Colon (tissue), 2 donors: ENCODE results near the gene CATSPERZ.

ENCODE experiments used
- FAIRE-seq: peaks from 2 replicates; lab custom pipeline; 2012; peaks lifted over from hg19 to GRCh38; lab: Jason Lieb, UNC
- donor health status: control.
- donor health status: control.

CATSPERZ gene, protein sequence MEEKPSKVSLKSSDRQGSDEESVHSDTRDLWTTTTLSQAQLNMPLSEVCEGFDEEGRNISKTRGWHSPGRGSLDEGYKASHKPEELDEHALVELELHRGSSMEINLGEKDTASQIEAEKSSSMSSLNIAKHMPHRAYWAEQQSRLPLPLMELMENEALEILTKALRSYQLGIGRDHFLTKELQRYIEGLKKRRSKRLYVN

DNA sequence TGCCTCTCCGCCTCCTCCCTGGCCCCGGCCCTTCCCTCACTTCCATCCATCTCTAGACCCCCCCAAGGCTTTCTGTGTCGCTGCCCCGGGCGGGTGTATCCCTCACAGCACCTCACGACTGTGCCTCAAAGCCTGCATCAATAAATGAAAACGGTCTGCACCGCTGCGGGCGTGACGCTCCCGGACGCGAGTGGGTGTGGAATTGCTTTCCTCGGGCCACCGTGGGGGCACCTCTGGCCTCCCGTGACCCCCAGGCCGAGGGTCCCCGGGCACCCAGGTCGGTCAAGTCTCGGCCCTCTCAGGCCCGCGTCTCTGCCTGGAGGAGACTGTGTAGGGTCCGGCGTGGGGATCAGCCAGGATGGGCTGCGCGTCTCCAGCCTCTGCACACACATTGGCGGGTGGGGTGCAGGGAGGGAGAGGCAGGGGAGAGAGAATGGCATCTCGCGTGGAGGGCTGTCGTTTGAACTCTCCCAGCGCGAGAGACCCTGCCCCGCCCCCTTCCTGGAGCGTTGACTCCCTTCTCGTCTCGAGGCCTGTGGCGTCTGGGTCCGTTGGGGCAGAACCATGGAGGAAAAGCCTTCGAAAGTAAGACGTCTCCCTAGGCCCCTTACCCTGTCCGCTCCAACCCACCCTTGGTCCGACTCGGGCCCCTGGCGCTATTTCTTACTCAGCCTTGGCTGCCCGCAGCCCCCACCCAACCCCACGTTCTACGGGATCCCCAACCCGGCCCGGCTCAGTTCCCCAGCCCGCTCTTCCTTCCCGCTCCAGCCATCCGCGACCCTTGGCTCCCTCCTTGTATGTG lies at the start of gene CATSPERZ:
Gene CATSPERZ (plus strand): TSS at position 512 of the 802 bp plus-strand sequence. CDS start 53 bp downstream, at position 565.
- FAIRE-seq = no peak

DNA sequence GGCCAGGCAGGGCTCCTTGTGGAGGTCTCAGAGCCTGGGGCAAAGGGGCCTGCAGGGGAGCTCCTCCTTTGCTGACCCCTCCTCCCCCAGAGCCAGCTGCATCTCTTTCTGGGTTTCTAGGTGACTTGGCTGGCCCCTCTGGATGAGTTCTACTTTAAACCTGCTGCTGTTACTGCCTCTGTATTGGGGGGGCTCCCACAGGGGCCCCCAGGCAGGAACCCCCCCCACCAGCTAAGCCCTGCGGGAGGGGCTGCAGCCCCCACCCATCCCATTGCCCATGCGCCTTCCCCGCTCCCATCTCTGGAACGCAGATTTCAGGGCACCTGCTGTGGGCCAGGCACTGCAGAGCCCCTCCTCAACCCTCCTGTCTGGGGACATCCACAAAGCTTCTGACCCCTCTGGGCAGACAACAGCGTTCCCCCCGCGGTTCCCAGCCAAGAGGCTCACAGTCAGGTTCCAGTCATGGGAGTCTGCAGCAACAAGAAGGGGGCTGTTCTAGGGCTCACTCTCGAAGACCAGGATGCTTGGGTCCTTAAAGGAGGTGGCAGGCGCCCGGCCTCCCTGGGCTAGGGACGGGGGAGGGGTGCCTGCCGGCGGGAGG lies 49.6 kb upstream of the CATSPERZ start:
- no peak for FAIRE-seq

DNA sequence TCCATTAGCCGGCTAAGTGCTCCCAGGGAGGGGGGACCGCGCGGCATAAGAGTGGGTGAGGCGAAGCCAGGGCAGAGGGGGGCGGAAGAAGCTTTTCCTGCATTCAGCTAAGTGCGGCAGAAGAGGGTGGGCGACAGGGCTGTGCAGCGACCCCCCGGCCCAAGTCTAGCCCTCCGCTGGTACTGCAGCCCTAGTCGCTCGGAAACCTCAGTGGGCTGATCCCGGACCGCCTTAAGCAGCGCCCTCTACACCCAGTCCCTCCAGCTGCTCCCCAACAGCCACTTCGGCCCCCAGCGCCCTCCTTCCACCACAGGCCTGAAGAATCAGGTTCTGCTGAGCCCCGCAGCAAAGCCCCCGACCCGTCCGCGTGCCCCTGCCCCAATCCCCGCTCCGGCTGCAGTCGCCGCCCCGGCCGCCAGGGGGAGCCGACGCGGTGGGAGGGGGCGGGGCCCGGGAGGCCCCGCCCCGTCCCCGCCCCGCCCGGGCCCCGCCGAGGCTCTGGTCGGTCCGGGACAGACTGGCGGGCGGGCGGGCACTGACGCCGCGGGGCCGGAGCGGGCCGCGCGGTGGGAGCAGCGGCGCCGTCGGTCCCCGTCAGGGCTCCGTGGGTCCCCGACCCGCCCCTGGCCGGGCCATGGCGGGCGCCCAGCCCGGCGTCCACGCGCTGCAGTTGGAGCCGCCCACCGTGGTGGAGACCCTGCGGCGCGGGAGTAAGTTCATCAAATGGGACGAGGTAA lies 49.0 kb upstream of the CATSPERZ start, which contains the start of gene PLCB3:
Gene PLCB3 (plus strand): TSS at position 515 of the 737 bp plus-strand sequence. CDS start 120 bp downstream, at position 635.
- no peak for FAIRE-seq

DNA sequence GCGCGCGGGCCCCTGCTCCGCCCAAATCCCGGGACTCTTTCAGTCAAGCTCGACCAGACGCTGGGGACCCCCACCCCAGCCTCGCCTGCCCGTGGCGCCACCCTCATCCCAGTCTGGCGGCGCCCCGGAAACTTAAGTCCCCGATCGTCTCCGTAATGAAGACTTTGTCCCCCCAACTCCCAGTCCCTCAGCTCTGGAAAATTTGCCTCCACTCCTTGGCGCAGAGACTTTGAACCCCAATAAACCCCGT lies 48.5 kb upstream of the CATSPERZ start:
- FAIRE-seq = no peak

DNA sequence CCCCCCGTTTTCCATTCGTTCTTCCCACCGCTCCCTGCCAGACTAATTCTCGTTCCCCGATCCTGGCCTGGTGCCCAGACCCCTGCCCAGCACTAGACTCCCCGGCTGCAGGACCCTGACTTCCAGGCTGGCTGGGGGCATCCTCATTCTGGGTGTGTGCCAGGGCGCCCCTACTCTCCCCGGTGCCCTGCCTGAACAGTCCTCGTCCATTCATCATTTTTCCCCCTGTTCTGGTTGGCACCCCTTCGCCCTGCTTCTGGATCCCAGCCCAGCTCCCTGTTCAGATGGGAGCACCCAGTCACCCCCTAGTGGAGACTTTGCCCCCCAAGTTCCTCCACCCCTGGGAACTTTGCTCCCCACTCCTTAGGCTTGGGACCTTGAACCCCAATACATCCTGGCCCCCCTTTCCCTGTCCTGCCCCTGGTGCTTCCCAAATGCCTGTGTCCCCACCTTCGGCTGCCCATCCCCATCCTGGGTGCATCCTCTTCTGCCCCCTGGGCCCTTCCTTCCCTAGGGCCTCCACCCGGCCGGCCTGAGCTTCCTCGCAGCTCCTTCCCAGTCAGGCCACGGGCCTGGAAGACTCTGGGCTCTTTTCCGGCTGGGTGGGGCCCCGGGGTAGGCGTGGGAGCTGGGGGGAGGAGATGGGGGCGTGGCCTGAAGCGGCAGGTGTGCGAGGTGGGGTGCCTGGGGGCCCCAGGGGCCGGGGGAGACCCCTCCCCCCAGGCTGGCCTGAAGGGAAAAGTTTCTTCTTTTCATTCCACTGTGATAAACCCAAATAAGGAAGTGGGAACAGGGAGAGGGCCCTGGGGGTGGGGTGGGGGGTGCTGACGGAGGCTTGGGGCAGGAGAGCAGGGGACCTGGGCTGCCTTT lies 47.9 kb upstream of the CATSPERZ start:
- FAIRE-seq = no peak

DNA sequence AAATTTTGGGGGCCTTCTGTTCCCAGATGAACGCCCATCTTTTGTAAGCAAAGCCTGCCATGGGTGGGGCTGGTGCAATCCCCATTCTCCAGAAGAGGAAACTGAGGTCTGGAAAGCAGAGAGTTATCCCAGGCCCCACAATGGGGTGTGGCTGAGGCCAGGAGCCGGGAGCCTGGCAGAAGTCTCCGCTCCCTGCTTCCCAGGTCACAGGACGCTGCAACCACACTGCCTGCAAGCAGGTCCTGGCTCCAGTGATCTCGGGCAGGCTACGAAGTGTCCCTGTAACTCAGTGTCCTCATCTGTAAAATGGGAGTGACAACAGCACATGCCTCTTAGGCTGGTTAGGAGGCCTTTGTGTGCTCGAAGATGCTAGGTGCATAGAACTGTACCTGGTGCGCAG lies 47.1 kb upstream of the CATSPERZ start:
- no peak for FAIRE-seq

DNA sequence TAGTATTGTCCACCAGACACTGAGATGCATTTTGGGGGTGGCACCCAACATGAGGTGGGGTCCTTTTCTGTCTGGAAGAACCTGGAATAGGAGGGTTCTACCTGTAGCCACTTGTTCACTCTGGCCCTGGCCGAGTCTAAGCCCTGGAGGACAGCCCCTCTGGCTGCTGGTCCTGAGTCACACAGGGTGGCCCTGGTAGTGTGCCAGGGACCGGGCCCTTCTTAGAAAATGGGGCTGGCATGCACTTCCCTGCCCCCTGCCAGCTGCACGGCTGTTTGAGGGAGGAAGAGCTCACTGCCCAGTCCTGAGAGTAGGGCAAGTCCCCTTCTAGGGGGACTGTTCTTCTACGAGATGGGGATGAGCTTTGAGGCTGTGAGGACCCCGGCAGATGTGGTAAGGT lies 46.7 kb upstream of the CATSPERZ start:
- FAIRE-seq = no peak

DNA sequence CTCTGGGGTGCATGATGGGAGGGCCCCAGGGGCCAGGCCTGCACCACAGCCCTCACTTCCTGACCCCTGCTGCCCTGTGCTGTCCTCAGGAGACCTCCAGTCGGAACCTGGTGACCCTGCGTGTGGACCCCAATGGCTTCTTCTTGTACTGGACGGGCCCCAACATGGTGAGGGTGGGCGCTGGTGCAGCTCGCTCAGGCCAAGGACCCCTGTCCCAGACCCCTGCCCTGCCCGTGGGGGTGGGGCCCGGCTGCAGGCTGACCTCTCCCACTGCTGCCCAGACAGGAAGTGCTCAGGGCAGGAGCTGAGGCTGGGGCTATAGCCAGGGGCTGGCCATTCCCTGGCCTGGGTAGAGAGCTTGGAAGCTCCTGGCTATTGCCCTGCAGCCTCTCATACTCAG lies 45.8 kb upstream of the CATSPERZ start:
- FAIRE-seq = no peak

DNA sequence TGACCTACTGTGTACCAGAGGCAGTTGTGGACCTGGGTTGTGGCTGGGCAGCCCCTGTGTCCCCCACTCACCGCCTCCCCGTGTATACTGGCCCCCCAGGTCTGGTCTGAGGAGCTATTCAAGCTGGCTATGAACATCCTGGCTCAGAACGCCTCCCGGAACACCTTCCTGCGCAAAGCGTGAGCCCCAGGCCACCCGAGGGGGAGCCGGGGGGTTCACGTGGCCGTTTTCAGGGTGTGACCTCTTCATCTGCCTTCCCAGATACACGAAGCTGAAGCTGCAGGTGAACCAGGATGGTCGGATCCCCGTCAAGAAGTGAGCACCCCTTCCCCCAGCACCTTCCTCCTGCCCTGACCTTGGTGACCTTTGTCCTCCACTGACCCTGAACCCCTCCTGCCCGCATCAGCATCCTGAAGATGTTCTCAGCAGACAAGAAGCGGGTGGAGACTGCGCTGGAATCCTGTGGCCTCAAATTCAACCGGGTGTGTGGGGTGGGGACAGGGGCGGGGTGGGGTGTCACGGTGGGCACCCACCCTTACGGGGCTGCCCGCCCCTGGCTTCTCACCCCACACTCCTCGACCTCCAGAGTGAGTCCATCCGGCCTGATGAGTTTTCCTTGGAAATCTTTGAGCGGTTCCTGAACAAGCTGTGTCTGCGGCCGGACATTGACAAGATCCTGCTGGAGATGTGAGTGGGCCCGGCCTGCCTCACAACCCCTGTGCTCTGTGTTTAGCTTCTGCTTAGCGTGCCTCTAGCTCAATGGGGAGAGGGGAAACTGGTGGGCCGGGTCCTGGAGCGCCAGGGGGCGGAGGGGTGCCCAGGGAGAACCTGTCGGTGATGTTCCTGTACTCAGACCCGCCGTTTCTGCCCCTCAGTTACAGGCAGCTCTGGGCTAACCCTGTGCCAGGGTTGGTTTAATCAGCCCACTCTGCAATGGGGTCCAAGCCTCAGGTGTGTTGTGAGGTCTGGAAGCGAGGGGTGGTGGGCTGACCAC lies 44.7 kb upstream of the CATSPERZ start:
- no peak for FAIRE-seq

DNA sequence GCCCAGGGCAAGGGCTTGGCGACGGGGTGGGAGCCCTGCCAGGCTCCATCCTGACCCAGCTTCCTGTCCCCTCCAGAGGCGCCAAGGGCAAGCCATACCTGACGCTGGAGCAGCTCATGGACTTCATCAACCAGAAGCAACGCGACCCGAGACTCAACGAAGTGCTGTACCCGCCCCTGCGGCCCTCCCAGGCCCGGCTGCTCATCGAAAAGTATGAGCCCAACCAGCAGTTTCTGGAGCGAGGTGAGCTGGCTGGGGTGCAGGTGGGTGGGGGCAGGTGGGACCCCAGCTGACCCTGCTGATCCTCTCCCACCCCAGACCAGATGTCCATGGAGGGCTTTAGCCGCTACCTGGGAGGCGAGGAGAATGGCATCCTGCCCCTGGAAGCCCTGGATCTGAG lies 43.9 kb upstream of the CATSPERZ start:
- FAIRE-seq = no peak

DNA sequence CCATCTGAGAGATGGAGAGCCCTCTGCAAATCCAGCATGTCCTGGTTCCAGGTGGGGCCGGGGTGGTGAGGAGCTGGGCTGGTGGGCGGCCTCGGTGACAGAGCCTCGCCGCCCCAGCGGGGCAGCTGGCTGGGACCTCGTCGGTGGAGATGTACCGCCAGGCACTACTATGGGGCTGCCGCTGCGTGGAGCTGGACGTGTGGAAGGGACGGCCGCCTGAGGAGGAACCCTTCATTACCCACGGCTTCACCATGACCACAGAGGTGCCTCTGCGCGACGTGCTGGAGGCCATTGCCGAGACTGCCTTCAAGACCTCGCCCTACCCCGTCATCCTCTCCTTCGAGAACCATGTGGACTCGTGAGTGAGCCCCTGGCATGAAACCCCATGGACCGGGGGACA lies 41.8 kb upstream of the CATSPERZ start:
- FAIRE-seq = no peak

DNA sequence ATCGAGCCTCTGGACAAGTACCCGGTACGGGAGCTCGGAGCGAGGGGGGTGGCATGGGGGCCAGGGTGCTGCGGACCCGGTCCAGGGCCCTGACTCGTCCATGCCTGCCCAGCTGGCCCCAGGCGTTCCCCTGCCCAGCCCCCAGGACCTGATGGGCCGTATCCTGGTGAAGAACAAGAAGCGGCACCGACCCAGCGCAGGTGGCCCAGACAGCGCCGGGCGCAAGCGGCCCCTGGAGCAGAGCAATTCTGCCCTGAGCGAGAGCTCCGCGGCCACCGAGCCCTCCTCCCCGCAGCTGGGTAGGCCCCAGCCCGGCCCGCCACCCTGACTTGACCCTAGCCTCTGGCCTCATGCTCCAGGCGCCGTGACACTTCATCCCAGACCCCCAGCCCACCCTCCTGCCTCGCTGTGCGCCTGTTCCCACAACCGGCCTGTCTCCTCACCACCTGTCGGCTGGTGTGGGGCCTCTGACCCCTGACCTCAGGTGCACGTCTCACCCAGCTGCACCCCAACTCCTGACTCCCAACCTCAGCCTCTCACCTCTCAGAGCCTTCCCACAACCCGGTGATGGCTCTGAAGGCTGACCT lies 41.1 kb upstream of the CATSPERZ start:
- no peak for FAIRE-seq

DNA sequence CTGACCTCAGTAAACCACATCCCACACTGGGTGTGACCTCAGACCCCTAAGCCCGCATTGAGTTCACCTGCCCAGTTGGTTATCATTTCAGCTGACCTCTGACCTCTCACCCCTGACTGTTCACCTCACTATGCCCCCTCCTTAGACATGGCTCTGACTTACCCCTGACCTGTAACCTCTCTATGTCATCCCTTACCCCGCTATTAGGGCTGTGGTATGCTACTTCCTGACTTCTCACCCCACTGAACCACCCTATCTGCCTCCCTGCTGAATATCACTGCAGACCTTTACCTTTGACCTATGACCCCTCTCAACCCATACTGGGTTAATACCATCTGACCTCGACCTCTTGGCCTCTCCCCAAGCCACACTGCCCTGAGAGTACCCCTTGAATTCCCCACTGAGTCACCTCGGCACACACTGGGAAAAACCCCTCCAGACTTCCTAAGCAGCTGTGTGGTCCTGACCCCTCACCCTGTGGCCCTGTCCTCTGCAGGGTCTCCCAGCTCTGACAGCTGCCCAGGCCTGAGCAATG lies 40.6 kb upstream of the CATSPERZ start:
- no peak for FAIRE-seq

DNA sequence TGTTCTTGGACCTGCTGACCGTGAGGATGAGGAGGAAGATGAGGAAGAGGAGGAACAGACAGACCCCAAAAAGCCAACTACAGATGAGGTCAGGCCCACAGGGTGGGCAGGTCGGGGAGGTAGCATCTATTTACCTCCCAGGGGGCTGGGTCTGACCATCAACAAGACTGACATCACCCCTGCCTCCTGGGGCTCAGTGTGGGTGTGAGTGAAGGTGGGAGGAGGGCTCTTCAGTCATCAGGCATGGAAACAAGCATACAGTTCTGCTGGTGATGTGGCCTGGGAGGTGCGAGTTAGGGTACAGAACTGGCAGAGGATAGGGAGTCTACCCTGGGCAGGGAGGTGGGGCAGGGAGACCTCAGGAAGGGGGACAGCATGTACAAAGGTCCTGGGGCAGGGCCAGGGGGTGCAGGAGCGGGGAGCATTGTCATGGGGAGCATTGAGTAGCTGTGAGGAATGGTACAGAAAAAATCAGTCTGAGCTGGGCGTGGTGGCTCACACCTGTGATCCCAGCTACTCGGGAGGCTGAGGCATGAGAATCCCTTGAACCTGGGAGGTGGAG lies 39.9 kb upstream of the CATSPERZ start:
- FAIRE-seq = no peak

DNA sequence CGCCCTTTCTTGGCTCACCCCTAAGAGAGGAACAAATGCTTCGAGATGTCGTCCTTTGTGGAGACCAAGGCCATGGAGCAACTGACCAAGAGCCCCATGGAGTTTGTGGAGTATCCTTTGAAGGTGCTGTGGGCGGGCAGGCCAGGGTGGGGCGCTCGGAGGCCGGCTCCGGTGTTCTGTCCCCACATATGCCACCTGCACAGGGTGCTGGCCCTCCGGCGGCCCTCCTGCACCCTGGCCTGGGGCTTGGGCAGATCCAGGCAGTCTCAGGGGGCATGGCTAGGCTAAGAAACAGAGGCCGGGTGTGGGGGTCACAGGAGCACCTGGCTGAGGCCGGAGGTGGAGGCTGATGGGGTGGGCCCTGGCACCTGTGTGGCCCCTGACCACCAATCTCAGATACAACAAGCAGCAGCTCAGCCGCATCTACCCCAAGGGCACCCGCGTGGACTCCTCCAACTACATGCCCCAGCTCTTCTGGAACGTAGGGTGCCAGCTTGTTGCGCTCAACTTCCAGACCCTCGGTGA lies 38.5 kb upstream of the CATSPERZ start:
- no peak for FAIRE-seq

DNA sequence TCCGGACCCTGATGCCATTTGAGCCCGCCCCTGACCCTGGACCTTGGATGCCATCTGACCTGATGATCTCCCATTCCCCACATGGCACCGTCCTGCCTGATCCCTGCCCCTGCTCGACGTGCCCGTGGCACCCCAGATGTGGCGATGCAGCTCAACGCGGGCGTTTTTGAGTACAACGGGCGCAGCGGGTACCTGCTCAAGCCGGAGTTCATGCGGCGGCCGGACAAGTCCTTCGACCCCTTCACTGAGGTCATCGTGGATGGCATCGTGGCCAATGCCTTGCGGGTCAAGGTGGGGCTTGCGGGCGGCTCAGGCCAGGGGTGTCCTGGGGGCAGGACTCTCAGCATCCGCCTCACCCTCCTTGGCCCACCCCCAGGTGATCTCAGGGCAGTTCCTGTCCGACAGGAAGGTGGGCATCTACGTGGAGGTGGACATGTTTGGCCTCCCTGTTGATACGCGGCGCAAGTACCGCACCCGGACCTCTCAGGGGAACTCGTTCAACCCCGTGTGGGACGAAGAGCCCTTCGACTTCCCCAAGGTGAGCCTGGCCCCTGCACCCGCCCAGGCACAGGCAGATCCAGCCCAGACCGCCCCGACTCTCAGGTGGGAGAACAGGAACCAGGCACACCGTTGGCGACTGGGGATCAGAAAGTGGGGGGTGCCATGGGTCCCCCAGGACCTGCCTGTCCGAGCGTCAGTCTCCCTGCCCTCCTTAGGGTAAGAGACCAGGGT lies 37.7 kb upstream of the CATSPERZ start:
- FAIRE-seq = no peak

DNA sequence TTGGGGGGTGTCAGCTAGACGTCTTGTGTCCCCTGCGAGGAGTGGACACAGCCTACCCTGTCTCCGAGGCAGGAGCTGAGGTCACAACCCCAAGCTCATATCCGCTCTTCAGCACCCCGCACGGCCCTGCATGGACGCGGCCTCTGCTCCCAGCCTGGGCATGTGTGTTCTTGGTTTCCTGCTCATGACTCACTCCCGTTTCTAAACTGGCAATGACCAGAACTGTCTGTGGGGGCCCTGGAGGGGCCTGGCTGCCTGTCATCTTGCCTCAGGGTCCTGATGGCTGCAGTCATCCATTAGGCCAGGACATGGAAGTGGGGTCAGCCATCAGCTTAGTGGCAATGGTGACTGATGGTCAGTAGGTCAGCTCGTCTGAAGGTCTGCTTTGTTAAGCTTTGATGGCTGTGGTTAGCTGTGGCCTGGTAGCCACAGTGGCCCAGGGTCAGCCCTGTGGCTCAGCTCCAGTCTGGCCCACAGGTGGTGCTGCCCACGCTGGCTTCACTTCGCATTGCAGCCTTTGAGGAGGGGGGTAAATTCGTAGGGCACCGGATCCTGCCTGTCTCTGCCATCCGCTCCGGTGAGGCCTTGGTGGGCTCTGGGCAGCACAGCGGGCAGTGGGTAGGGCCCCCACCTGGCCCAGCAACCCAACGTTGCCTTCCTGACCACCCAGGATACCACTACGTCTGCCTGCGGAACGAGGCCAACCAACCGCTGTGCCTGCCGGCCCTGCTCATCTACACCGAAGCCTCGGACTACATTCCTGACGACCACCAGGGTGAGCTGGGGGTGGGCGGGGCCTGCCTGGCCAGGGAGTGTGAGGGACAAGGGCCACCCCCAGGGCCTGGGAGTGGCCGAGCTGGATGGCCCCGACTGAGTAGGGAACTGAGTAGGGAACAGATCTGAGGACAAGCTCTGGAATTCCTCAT lies 36.9 kb upstream of the CATSPERZ start:
- no peak for FAIRE-seq

DNA sequence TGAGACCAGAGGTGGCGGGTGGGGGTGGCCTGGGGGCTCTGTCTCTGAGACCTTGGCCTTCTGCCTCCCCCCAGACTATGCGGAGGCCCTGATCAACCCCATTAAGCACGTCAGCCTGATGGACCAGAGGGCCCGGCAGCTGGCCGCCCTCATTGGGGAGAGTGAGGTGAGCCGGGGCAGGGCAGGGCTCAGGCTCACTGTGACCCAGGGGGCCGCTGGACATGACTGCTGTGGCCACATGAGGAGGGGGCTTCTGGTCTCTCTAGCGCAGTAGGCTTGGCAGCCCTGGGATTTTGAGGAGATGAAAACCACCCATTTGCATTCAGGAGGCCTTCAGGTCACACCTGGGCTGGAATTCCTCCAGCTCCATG lies 36.2 kb upstream of the CATSPERZ start:
- no peak for FAIRE-seq
